ENCODE results near the gene SRPK2.

GRCh38 chr7:105353752-105354328, 34.9 kb downstream of the SRPK2 start:
- no peak for TF ChIP-seq CTCF (IDR thresholded peaks at IDR 0.05)
- no peak for TF ChIP-seq EP300 (IDR thresholded peaks at IDR 0.05)
- TF ChIP-seq POLR2A (IDR thresholded peaks at IDR 0.05), result no peak

Data from ovary (tissue), 3 donors.